SK-N-SH (cell line): ENCODE measurements around the gene TXNDC16. TPM values are rescaled to one million over a fixed set of nuclear protein-coding genes. Genes with fewer than 3 reads are reported as not detected.
A peak's percentile ranks its signal among the peaks of the same experiment; 100 is the strongest.

Experiments
- CTCF ChIA-PET: fragments of 300-600, 350-600 bp; formaldehyde crosslinking; extraction: SDS; loops from one replicate; lab custom pipeline; 2021; lab: Yijun Ruan, JAX
- POLR2A ChIA-PET: fragments of 350-600 bp; sonication (Branson Sonifier 250); formaldehyde crosslinking; extraction: SDS; loops from one replicate; lab custom pipeline; 2020; ENCODE audit warnings: antibody characterized with exemption, inconsistent platforms; lab: Yijun Ruan, JAX
- DNase-seq: peaks from one replicate; pipeline ENCODE4 v3.0.0; 2012
- H2AFZ ChIP-seq: fragments of 200-600 bp; sonication (generic); 2 replicates; pipeline ENCODE4 v1.8.1; 2016; ENCODE audit warnings: antibody characterized with exemption, mild to moderate bottlenecking, low read depth
- H3F3A ChIP-seq: fragments of 200-600 bp; sonication (generic); replicated peaks from 2 replicates; pipeline ENCODE3; 2016; ENCODE audit warnings: antibody characterized with exemption, mild to moderate bottlenecking; ENCODE audit not compliant: insufficient read depth
- H3K27ac ChIP-seq, 2 experiments: fragments of 200-500 bp in 1 of 2; fragments of 200-600 bp in 1 of 2; sonication (Bioruptor generic) in 1 of 2; sonication (generic), shearing (Covaris generic) in 1 of 2; 2 replicates each; pipeline versions ENCODE4 v1.5.1 to v1.6.1; 2014 to 2016; ENCODE audit warnings: low read depth in 2 of 2, inconsistent platforms in 1 of 2, low read length in 1 of 2, mild to moderate bottlenecking in 1 of 2, mixed read lengths in 1 of 2
- H3K27me3 ChIP-seq: fragments of 200-600 bp; sonication (generic), shearing (Covaris generic); 2 replicates; pipeline ENCODE4 v1.6.1; 2016; ENCODE audit warnings: mixed run types; ENCODE audit not compliant: insufficient read depth
- H3K36me3 ChIP-seq, 2 experiments: fragments of 200-500 bp in 1 of 2; fragments of 200-600 bp in 1 of 2; sonication (Bioruptor generic) in 1 of 2; sonication (generic) in 1 of 2; replicated peaks in 1 of 2; 2 replicates each; pipeline versions ENCODE3 to v1.5.1; 2014 to 2016; ENCODE audit warnings: low read length in 1 of 2, mild to moderate bottlenecking in 1 of 2; ENCODE audit not compliant: insufficient read depth in 2 of 2, control insufficient read depth in 1 of 2
- H3K4me1 ChIP-seq, 2 experiments: fragments of 200-500 bp in 1 of 2; fragments of 200-600 bp in 1 of 2; sonication (Bioruptor generic) in 1 of 2; sonication (generic), shearing (Covaris generic) in 1 of 2; 2 replicates each; pipeline versions ENCODE4 v1.5.1 to v1.6.1; 2014 to 2016; ENCODE audit warnings: low read depth in 1 of 2, low read length in 1 of 2, mixed run types in 1 of 2; ENCODE audit not compliant: insufficient read depth in 2 of 2, control insufficient read depth in 1 of 2
- H3K4me2 ChIP-seq: fragments of 200-600 bp; sonication (generic), shearing (Covaris generic); 2 replicates; pipeline ENCODE4 v1.6.1; 2017; ENCODE audit warnings: mixed run types
- H3K4me3 ChIP-seq, 2 experiments: fragments of 200-500 bp in 1 of 2; fragments of 200-600 bp in 1 of 2; sonication (Bioruptor generic) in 1 of 2; sonication (generic), shearing (Covaris generic) in 1 of 2; 2 replicates each; pipeline versions ENCODE4 v1.5.1 to v1.8.1; 2014 to 2016; ENCODE audit warnings: low read depth in 2 of 2, inconsistent platforms in 1 of 2, low read length in 1 of 2, mild to moderate bottlenecking in 1 of 2, mixed read lengths in 1 of 2, moderate library complexity in 1 of 2
- H3K79me2 ChIP-seq: fragments of 200-600 bp; sonication (generic); 2 replicates; pipeline ENCODE4 v1.8.1; 2017; ENCODE audit warnings: mild to moderate bottlenecking; ENCODE audit not compliant: insufficient read depth
- H3K9ac ChIP-seq: fragments of 200-600 bp; sonication (generic); 2 replicates; pipeline ENCODE4 v1.6.1; 2017; ENCODE audit warnings: mixed run types
- H3K9me2 ChIP-seq: fragments of 200-600 bp; sonication (generic); 2 replicates; pipeline ENCODE4 v1.6.1; 2017; ENCODE audit warnings: mixed run types
- H3K9me3 ChIP-seq: fragments of 200-600 bp; sonication (generic); 2 replicates; pipeline ENCODE4 v1.6.1; 2017; ENCODE audit warnings: mixed run types, mild to moderate bottlenecking, moderate library complexity
- H4K20me1 ChIP-seq: fragments of 200-600 bp; sonication (generic); 2 replicates; pipeline ENCODE4 v1.6.1; 2017; ENCODE audit warnings: mild to moderate bottlenecking, mixed run types; ENCODE audit not compliant: insufficient read depth
- FOSL2 ChIP-seq: IDR thresholded peaks from 2 replicates; pipeline ENCODE4 v1.4.0; 2012; ENCODE audit warnings: low read depth, mild to moderate bottlenecking, moderate library complexity, borderline replicate concordance
- FOXJ3 ChIP-seq: sonication (generic); formaldehyde crosslinking; IDR thresholded peaks from 2 replicates; pipeline ENCODE4 v1.5.1; 2020; ENCODE audit warnings: mild to moderate bottlenecking, missing genetic modification reagents
- FOXM1 ChIP-seq: IDR thresholded peaks from 2 replicates; pipeline ENCODE4 v1.4.0; 2012; ENCODE audit warnings: low read depth, mild to moderate bottlenecking
- GATA2 ChIP-seq: sonication (generic); formaldehyde crosslinking; IDR thresholded peaks from 2 replicates; pipeline ENCODE4 v1.5.0; 2020; ENCODE audit warnings: mild to moderate bottlenecking, missing genetic modification reagents
- JUND ChIP-seq: IDR thresholded peaks from 2 replicates; pipeline ENCODE4 v1.4.0; 2012
- MEF2A ChIP-seq: IDR thresholded peaks from 2 replicates; pipeline ENCODE4 v1.4.0; 2012; ENCODE audit warnings: low read depth, borderline replicate concordance
- NFIC ChIP-seq: IDR thresholded peaks from 2 replicates; pipeline ENCODE4 v1.4.0; 2012; ENCODE audit warnings: borderline replicate concordance
- NRF1 ChIP-seq: IDR thresholded peaks from 2 replicates; pipeline ENCODE4 v1.6.1; 2012; ENCODE audit warnings: low read depth, mild to moderate bottlenecking, low read length
- POLR2AphosphoS5 ChIP-seq: IDR thresholded peaks from 2 replicates; pipeline ENCODE4 v1.6.1; 2012; ENCODE audit warnings: low read depth, low read length
- REST ChIP-seq: IDR thresholded peaks from 2 replicates; pipeline ENCODE4 v1.6.1; 2012; ENCODE audit warnings: mild to moderate bottlenecking, low read depth, low read length, moderate library complexity
- RFX5 ChIP-seq: IDR thresholded peaks from 2 replicates; pipeline ENCODE4 v1.6.1; 2012; ENCODE audit warnings: mild to moderate bottlenecking, improper control_type of control experiment, low read length
- RXRA ChIP-seq: IDR thresholded peaks from 2 replicates; pipeline ENCODE4 v1.4.0; 2012; ENCODE audit warnings: low read depth, mild to moderate bottlenecking, borderline replicate concordance
- SIN3A ChIP-seq: IDR thresholded peaks from 2 replicates; pipeline ENCODE4 v1.6.1; 2012; ENCODE audit warnings: low read depth, mild to moderate bottlenecking, low read length, moderate library complexity, borderline replicate concordance
- TCF12 ChIP-seq: IDR thresholded peaks from 2 replicates; pipeline ENCODE4 v1.4.0; 2012
- WGBS: methylation state at CpG from one replicate; pipeline ENCODE4 v1.1.6; 2017; ENCODE audit warnings: low lambda C conversion rate; 5-methylcytosine and 5-hydroxymethylcytosine counted together
- polyA plus RNA-seq, 3 experiments: library from polyadenylated mRNA; depleted of rRNA; stranded (reverse); fragments of >200 nt; gene quantifications; 2 replicates each; pipeline ENCODE4 v1.2.3, GENCODE V29; 2012
- TF ChIP-seq, protein P1 (sequence below): IDR thresholded peaks from 2 replicates; pipeline ENCODE4 v1.4.0; 2012; ENCODE audit warnings: low read depth, borderline replicate concordance
- TF ChIP-seq, protein P2 (sequence below): fragments of 200-600 bp; sonication (generic); IDR thresholded peaks from 2 replicates; pipeline ENCODE4 v1.6.1; 2017; ENCODE audit warnings: antibody characterized with exemption, mild to moderate bottlenecking, moderate library complexity
- TF ChIP-seq, protein P3 (sequence below): IDR thresholded peaks from 2 replicates; pipeline ENCODE4; 2012

TXNDC16 gene
- polyA plus RNA-seq, 1 of the 3 experiments (the other 2 are of a cell fraction): 0.95 TPM

GRCh38 chr14:52422650-52423356 is 129.5 kb downstream of the TXNDC16 start (continued):
- no peak for TF ChIP-seq POLR2AphosphoS5
- no peak for TF ChIP-seq MEF2A
- TF ChIP-seq, protein P1, sequence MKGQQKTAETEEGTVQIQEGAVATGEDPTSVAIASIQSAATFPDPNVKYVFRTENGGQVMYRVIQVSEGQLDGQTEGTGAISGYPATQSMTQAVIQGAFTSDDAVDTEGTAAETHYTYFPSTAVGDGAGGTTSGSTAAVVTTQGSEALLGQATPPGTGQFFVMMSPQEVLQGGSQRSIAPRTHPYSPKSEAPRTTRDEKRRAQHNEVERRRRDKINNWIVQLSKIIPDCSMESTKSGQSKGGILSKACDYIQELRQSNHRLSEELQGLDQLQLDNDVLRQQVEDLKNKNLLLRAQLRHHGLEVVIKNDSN: no peak
- TF ChIP-seq, protein P2, sequence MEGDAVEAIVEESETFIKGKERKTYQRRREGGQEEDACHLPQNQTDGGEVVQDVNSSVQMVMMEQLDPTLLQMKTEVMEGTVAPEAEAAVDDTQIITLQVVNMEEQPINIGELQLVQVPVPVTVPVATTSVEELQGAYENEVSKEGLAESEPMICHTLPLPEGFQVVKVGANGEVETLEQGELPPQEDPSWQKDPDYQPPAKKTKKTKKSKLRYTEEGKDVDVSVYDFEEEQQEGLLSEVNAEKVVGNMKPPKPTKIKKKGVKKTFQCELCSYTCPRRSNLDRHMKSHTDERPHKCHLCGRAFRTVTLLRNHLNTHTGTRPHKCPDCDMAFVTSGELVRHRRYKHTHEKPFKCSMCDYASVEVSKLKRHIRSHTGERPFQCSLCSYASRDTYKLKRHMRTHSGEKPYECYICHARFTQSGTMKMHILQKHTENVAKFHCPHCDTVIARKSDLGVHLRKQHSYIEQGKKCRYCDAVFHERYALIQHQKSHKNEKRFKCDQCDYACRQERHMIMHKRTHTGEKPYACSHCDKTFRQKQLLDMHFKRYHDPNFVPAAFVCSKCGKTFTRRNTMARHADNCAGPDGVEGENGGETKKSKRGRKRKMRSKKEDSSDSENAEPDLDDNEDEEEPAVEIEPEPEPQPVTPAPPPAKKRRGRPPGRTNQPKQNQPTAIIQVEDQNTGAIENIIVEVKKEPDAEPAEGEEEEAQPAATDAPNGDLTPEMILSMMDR: no peak
- TF ChIP-seq, protein P3, sequence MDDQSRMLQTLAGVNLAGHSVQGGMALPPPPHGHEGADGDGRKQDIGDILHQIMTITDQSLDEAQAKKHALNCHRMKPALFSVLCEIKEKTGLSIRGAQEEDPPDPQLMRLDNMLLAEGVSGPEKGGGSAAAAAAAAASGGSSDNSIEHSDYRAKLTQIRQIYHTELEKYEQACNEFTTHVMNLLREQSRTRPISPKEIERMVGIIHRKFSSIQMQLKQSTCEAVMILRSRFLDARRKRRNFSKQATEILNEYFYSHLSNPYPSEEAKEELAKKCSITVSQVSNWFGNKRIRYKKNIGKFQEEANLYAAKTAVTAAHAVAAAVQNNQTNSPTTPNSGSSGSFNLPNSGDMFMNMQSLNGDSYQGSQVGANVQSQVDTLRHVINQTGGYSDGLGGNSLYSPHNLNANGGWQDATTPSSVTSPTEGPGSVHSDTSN: no peak
- TF ChIP-seq GATA2 (CRISPR knock-in tag): peak; percentile 33; the same call in 1 of the 2 replicates
- TF ChIP-seq TCF12: no peak

- ChIA-PET POLR2A (no interaction called here), CTCF (no interaction called here)
- 29% methylated on average over 2 of the region's 2 CpGs for WGBS
- Histone ChIP-seq H2AFZ (no peak overlapping the region), H3K9me3 (no peaks in the 10 kb centered on the region), H4K20me1 (no peaks in the 10 kb centered on the region), H3K27ac (no peak overlapping the region), H3K9ac (no peak overlapping the region), H3K4me2 (no peak overlapping the region), H3K4me1 (no peaks in the 10 kb centered on the region; a peak in 1 of 4 replicates), H3K79me2 (no peaks in the 10 kb centered on the region), H3K4me3 (no peak overlapping the region), H3F3A (no peaks in the 10 kb centered on the region), H3K36me3 (no peaks in the 10 kb centered on the region), H3K9me2 (no peaks in the 10 kb centered on the region), H3K27me3 (no peaks in the 10 kb centered on the region)
- TF ChIP-seq, protein P1: no peak
- TF ChIP-seq, protein P3: no peak
- TF ChIP-seq RFX5: no peak
- no peak for TF ChIP-seq NFIC
- TF ChIP-seq FOXJ3: no peak
- TF ChIP-seq FOSL2: no peak
- TF ChIP-seq NRF1: no peak
- no peak for TF ChIP-seq REST
- no peak for TF ChIP-seq RXRA
- TF ChIP-seq FOXM1: no peak
- TF ChIP-seq JUND: no peak
- no peak for TF ChIP-seq SIN3A
- no peak for DNase-seq
Measured at GRCh38 chr14:52417139-52417538, 135.2 kb downstream of the TXNDC16 start.
